ENCODE data around the gene ARHGAP24. TPM values are rescaled to one million over a fixed set of nuclear protein-coding genes. Genes with fewer than 3 reads are reported as not detected.

The ARHGAP24 gene
- total and polyA plus RNA-seq, 4 donors = 10.0 to 79.4 (median 21.6) TPM

GRCh38 chr4:85591406-85592098 lies 116.6 kb downstream of the ARHGAP24 start:
- DNase-seq (no peak), ATAC-seq (ENCODE audit: insufficient read depth, low FRiP score) (no peak)
- no peak for TF ChIP-seq CTCF (IDR thresholded peaks at IDR 0.05; ENCODE audit: control extremely low read depth, extremely low read depth)
- no peak overlapping the region for H3K9ac ChIP-seq (ENCODE audit: insufficient read depth in 1 of 2, low read length in 2 of 2)
- H3K27ac ChIP-seq (ENCODE audit: low read depth in 1 of 2, low read length in 1 of 2) = peak overlapping the region in 1 of 2 donors; percentile 53
- no peaks in the 10 kb centered on the region for H3K9me3 ChIP-seq (ENCODE audit: control insufficient read depth in 4 of 4, insufficient read depth in 3 of 4, low read length in 3 of 4)
- no peaks in the 10 kb centered on the region for H3K36me3 ChIP-seq (ENCODE audit: control insufficient read depth in 4 of 4, insufficient read depth in 4 of 4, low read length in 4 of 4)
- peaks cover 0 to 5% (median 0%) of the 10 kb centered on the region in 5 donors for H3K4me1 ChIP-seq (ENCODE audit: control insufficient read depth in 5 of 5, insufficient read depth in 5 of 5, low read length in 5 of 5)
- H3K27me3 ChIP-seq (ENCODE audit: control insufficient read depth in 3 of 3, insufficient read depth in 3 of 3, low read length in 2 of 3) = no peaks in the 10 kb centered on the region
- H3K4me3 ChIP-seq = no peak overlapping the region
- WGBS, 2 donors = 86 to 89% methylated on average over 3 of the region's 3 CpGs

GRCh38 chr4:85595098-85595775 lies 120.3 kb downstream of the ARHGAP24 start:
- WGBS, 2 donors = 52 to 61% methylated on average over 6 of the region's 6 CpGs
- TF ChIP-seq CTCF (IDR thresholded peaks at IDR 0.05; ENCODE audit: control extremely low read depth, extremely low read depth) = no peak
- no peak for DNase-seq
- no peaks in the 10 kb centered on the region for H3K36me3 ChIP-seq (ENCODE audit: control insufficient read depth in 4 of 4, insufficient read depth in 4 of 4, low read length in 4 of 4)
- H3K9ac ChIP-seq (ENCODE audit: insufficient read depth in 1 of 2, low read length in 2 of 2) = no peak overlapping the region
- H3K27me3 ChIP-seq (ENCODE audit: control insufficient read depth in 3 of 3, insufficient read depth in 3 of 3, low read length in 2 of 3) = no peaks in the 10 kb centered on the region
- H3K4me3 ChIP-seq = no peak overlapping the region
- no peak for ATAC-seq (ENCODE audit: insufficient read depth, low FRiP score)
- H3K4me1 ChIP-seq (ENCODE audit: control insufficient read depth in 5 of 5, insufficient read depth in 5 of 5, low read length in 5 of 5) = peaks cover 0 to 7% (median 0%) of the 10 kb centered on the region in 5 donors
- H3K9me3 ChIP-seq (ENCODE audit: control insufficient read depth in 4 of 4, insufficient read depth in 3 of 4, low read length in 3 of 4) = no peaks in the 10 kb centered on the region
- H3K27ac ChIP-seq (ENCODE audit: low read depth in 1 of 2, low read length in 1 of 2) = peak overlapping the region in 1 of 2 donors; percentile 77

DNA sequence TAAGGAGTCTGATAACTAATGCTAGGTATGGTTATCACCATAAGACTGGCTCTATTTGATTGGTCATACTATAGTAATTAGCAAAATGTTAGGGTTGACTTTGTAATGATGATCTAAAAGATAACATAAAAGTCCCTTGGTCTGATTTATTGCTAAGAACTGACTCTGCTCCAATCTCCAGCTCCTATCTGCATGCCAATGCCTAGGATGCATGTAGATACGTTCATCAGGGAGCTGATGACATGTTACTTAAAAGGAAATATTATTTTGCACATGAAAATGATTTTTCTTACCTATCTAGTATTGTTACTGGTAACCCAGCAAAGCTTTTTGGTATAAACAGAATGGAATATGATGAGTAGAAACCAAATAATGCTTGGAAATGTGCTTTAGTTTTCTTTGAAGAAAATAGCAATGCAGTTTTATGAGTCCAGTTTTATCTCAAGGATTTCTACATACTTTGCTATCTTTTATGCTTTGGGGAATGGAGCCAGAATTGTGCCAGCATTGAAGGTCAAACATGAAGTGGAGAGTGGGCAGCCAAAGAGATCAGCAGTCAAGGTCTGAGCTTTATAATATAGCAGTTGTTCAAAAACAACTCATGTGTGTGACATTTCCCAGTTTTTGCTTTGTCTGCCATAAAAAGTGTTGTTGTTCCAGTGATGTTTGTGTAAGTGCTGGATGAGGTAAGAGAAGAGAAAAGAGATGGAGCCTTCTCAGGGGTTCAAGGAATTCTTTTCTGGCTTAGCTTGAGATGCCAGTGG lies 121.0 kb downstream of the ARHGAP24 start:
- H3K4me1 ChIP-seq (ENCODE audit: control insufficient read depth in 5 of 5, insufficient read depth in 5 of 5, low read length in 5 of 5) = peaks cover 0 to 6% (median 0%) of the 10 kb centered on the region in 5 donors
- no peak overlapping the region for H3K9ac ChIP-seq (ENCODE audit: insufficient read depth in 1 of 2, low read length in 2 of 2)
- no peaks in the 10 kb centered on the region for H3K9me3 ChIP-seq (ENCODE audit: control insufficient read depth in 4 of 4, insufficient read depth in 3 of 4, low read length in 3 of 4)
- peak overlapping the region in 1 of 2 donors; percentile 70 for H3K27ac ChIP-seq (ENCODE audit: low read depth in 1 of 2, low read length in 1 of 2)
- WGBS, 2 donors = 65 to 67% methylated on average over 1 of the region's 1 CpG
- no peak for TF ChIP-seq CTCF (IDR thresholded peaks at IDR 0.05; ENCODE audit: control extremely low read depth, extremely low read depth)
- H3K4me3 ChIP-seq = no peak overlapping the region
- no peak for ATAC-seq (ENCODE audit: insufficient read depth, low FRiP score)
- no peaks in the 10 kb centered on the region for H3K36me3 ChIP-seq (ENCODE audit: control insufficient read depth in 4 of 4, insufficient read depth in 4 of 4, low read length in 4 of 4)
- DNase-seq = no peak
- no peaks in the 10 kb centered on the region for H3K27me3 ChIP-seq (ENCODE audit: control insufficient read depth in 3 of 3, insufficient read depth in 3 of 3, low read length in 2 of 3)

Measured in lung (tissue), 12 donors.